GM12865 (cell line): Measurements from ENCODE around the gene SHROOM1.

Source experiments
- DNase-seq: peaks from one replicate; pipeline ENCODE4 v3.0.0; 2010; ENCODE audit warnings: low read depth
- H3K4me3 ChIP-seq: 2 replicates; pipeline ENCODE4 v1.5.1; 2011; ENCODE audit warnings: mild to moderate bottlenecking, low read depth, low read length, control low read depth
- TF ChIP-seq, protein P1 (sequence below): IDR thresholded peaks from 2 replicates; pipeline ENCODE4 v1.5.1; 2011; ENCODE audit warnings: low read length, control low read depth, low read depth, inconsistent platforms; ENCODE audit not compliant: insufficient read depth; ENCODE audit errors: missing control alignments

The SHROOM1 gene

DNA sequence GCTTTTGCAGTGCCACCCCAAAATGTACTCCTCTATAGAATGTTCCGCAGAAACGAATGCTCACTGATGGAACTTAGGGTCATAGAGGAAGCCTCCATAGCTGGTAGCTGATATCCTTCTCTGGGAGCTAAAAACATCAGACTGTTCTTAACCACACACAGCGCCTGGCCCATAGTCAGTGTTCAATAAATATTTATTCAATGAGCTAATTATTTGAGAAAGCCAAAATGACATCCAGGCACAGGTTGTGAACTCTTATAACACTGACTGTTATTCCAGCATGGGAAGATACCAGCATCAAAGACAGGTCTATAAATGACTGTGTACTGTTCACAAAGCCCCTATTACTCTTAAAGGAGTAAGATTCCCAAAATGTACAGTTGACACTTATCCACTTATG lies 22.9 kb upstream of the SHROOM1 start:
- DNase-seq, result no peak
- H3K4me3 ChIP-seq, result no peak overlapping the region
- TF ChIP-seq, protein P1, sequence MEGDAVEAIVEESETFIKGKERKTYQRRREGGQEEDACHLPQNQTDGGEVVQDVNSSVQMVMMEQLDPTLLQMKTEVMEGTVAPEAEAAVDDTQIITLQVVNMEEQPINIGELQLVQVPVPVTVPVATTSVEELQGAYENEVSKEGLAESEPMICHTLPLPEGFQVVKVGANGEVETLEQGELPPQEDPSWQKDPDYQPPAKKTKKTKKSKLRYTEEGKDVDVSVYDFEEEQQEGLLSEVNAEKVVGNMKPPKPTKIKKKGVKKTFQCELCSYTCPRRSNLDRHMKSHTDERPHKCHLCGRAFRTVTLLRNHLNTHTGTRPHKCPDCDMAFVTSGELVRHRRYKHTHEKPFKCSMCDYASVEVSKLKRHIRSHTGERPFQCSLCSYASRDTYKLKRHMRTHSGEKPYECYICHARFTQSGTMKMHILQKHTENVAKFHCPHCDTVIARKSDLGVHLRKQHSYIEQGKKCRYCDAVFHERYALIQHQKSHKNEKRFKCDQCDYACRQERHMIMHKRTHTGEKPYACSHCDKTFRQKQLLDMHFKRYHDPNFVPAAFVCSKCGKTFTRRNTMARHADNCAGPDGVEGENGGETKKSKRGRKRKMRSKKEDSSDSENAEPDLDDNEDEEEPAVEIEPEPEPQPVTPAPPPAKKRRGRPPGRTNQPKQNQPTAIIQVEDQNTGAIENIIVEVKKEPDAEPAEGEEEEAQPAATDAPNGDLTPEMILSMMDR, result no peak

DNA sequence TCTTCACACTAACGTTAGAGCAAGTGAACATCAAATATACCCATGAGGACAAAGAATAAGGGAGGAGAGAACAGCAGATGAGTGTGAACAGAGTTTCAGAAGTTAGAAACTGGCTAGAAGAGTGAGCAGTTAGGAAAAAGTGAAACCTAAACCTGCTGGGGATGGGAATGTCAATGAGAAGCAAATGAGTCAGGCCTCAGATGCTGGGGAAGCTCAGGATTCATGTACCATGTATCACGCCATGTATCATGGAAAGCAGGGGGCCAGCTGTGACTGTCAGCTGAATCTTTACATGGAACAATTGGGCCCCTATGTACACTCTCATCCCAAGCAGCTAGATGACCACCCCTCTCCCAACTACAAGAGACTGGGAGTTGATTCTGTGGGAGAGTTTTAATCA lies 19.6 kb upstream of the SHROOM1 start:
- TF ChIP-seq, protein P1, result no peak
- DNase-seq, result no peak
- no peak overlapping the region for H3K4me3 ChIP-seq

DNA sequence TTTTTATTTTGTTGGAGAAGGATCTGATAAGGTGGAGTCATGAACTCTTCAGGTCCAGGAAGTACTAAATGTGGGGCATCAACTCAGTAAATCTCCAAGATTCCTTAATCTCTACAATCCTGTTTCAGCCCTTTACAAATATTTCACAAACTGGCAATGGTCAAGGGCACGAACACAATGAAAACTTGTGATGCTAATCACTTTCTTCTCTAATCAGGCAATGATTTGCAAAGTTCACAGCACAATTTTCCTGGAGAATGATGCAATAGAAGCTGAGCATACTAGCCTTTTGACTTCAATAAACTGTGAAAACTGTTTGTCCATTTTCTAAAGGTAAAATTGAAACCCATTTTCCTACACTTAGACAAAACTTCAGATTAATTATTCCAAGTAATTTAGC lies 18.9 kb upstream of the SHROOM1 start:
- no peak for DNase-seq
- no peak overlapping the region for H3K4me3 ChIP-seq

DNA sequence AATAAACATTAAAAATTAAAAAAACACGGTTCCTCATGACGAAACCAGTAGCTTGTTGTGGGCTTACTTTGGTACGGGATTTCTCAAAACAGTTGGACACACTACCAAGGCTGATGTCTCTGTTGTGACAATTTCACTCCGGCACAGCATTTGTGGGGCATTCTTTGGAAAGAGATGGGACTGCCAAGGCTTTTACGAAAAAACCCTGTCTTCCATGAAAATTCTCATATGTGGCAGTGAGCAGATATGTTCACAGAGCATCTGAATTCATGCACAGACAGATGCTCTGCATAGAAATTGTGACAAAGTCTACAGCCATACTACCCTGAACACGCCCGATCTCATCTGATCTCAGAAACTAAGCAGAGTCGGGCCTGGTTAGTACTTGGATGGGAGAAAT lies 17.8 kb upstream of the SHROOM1 start:
- DNase-seq, result no peak
- H3K4me3 ChIP-seq, result no peak overlapping the region
- TF ChIP-seq, protein P1, result no peak

More for the DNA sequence above, 18.9 kb upstream of the SHROOM1 start:
- TF ChIP-seq, protein P1, result no peak

DNA sequence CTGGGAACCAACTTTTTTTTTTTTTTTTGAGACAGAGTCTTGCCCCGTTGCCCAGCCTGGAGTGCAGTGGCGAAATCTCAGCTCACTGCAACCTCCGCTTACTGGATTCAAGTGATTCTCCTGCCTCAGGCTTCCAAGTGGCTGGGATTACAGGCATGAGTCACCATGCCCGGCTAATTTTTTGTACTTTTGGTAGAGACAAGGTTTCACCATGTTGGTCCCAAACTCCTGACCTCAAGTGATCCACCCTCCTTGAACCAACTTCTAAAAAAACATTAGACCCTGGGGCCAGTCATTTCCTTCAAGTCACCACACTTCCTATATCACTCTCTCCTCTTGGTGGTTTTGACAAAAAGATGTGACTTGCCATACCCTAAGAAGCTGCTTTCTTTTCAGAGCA lies 10.9 kb upstream of the SHROOM1 start:
- no peak for DNase-seq
- H3K4me3 ChIP-seq, result no peak overlapping the region
- TF ChIP-seq, protein P1, result no peak

DNA sequence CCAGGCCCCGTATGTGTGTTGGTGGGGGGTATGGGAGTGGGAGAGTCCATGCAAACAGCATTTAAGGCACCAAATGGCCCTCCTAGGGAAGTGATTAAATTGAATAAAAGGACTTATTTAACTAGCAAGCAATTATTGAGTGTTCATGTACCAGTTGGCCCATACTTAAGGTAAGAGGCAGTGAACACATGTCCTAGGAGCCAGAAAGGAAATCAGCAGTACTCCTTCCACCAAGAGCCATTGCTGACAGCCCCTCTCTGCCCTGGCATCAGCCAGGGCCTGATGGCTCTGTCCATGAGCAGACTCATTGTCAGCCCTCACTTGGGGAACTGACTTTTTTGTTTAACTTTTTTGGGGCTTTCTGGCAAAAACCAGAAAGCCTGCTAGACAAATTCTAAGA lies 10.4 kb upstream of the SHROOM1 start:
- H3K4me3 ChIP-seq, result no peak overlapping the region
- TF ChIP-seq, protein P1, result no peak
- DNase-seq, result no peak

DNA sequence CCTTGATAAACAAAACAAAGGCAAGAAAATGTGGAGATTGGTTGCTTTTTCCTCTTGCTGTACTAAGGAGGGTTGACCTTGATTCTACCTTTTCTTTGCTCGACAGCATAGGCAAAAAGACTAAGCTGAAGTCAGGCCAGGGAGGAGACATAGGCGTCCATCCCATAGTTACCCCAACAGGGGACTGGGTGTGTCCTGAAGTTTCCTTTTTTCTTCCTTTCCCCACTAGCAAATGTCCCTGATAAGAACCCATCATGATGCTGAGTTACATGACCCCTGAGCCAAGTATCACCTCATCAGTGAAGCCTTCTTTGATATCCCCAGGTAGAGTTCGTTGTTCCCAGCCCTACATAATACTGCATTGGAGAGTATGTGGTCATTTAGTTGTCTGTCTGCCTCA lies 9.9 kb upstream of the SHROOM1 start:
- no peak overlapping the region for H3K4me3 ChIP-seq
- TF ChIP-seq, protein P1, result no peak
- no peak for DNase-seq
